Ascending aorta (tissue), 2 donors: ENCODE data around the gene MYBBP1A. TPM values are rescaled to one million over a fixed set of nuclear protein-coding genes. Genes with fewer than 3 reads are reported as not detected.

ENCODE experiments used
- DNase-seq, 2 donors: peaks; one replicate each; pipeline ENCODE4 v3.0.0-alpha.2; 2019; ENCODE audit warnings: low spot score in 2 of 2
- H3K27ac ChIP-seq, 2 donors: fragments of 200-600 bp; sonication (generic); one replicate each; pipeline ENCODE4 v1.5.1; 2016 to 2017; ENCODE audit warnings: mild to moderate bottlenecking in 1 of 2
- H3K27me3 ChIP-seq: fragments of 200-600 bp; sonication (generic); one replicate; pipeline ENCODE4 v1.5.1; 2017
- H3K36me3 ChIP-seq, 2 donors: fragments of 200-600 bp; sonication (generic); one replicate each; pipeline ENCODE4 v1.5.1; 2016
- H3K4me1 ChIP-seq, 2 donors: fragments of 200-600 bp; sonication (generic); one replicate each; pipeline ENCODE4 v1.5.1; 2016 to 2017; ENCODE audit warnings: mild to moderate bottlenecking in 1 of 2
- H3K4me3 ChIP-seq, 2 donors: fragments of 200-600 bp; sonication (generic); one replicate each; pipeline ENCODE4 v1.5.1; 2016 to 2017; ENCODE audit warnings: mild to moderate bottlenecking in 1 of 2
- H3K9me3 ChIP-seq, 2 donors: fragments of 200-600 bp; sonication (generic); one replicate each; pipeline ENCODE4 v1.5.1; 2016
- CTCF ChIP-seq, 3 experiments: fragments of 200-600 bp in 2 of 3; fragments of 450-650 bp in 1 of 3; sonication (generic) in 2 of 3; IDR thresholded peaks; one replicate each; pipeline ENCODE4 v1.5.1; 2016 to 2019; ENCODE audit warnings: antibody characterized with exemption in 3 of 3, mild to moderate bottlenecking in 1 of 3, moderate library complexity in 1 of 3
- intact Hi-C: fragments of 100-400 bp; cut with DNase I; formaldehyde crosslinking; loops from one replicate; pipeline ENCODE4 v1.15.1; 2023
- total RNA-seq: library from RNA; depleted of rRNA; stranded (reverse); fragments of >200 nt; gene quantifications from one replicate; pipeline ENCODE4 v1.1.0, GENCODE V29; 2016

Gene MYBBP1A
- total RNA-seq, 1 donor from 2014 or later, result 94.5 TPM

- Histone ChIP-seq H3K4me3 (no peak overlapping the region), H3K27ac (no peak overlapping the region), H3K4me1 (no peaks in the 10 kb centered on the region), H3K36me3 (no peaks in the 10 kb centered on the region), H3K27me3 (no peaks in the 10 kb centered on the region), H3K9me3 (no peaks in the 10 kb centered on the region)
- no peak for DNase-seq
- peak in 1 of 3 experiments; percentile 17 for TF ChIP-seq CTCF (IDR thresholded peaks at IDR 0.05)
- intact Hi-C loops, result no loop called here
Observed at GRCh38 chr17:4594931-4595684, 39.9 kb upstream of the MYBBP1A start.

- H3K36me3 ChIP-seq, result no peaks in the 10 kb centered on the region
- no peak overlapping the region for H3K27ac ChIP-seq
- H3K4me1 ChIP-seq, result no peaks in the 10 kb centered on the region
- H3K27me3 ChIP-seq, result no peaks in the 10 kb centered on the region
- H3K4me3 ChIP-seq, result no peak overlapping the region
- intact Hi-C loops, result no loop called here
- TF ChIP-seq CTCF (IDR thresholded peaks at IDR 0.05), result no peak
- H3K9me3 ChIP-seq, result no peaks in the 10 kb centered on the region
- DNase-seq, result no peak
Observed at GRCh38 chr17:4594406-4594805, 39.2 kb upstream of the MYBBP1A start.

GRCh38 chr17:4593021-4593421 is 37.8 kb upstream of the MYBBP1A start:
- Histone ChIP-seq H3K9me3 (no peaks in the 10 kb centered on the region), H3K4me1 (no peaks in the 10 kb centered on the region), H3K36me3 (no peaks in the 10 kb centered on the region), H3K27ac (no peak overlapping the region), H3K4me3 (no peak overlapping the region), H3K27me3 (no peaks in the 10 kb centered on the region)
- intact Hi-C loops, result no loop called here
- no peak for DNase-seq
- no peak for TF ChIP-seq CTCF (IDR thresholded peaks at IDR 0.05)

- no peak for DNase-seq
- no peaks in the 10 kb centered on the region for H3K36me3 ChIP-seq
Observed at GRCh38 chr17:4592240-4593005, 37.2 kb upstream of the MYBBP1A start.

GRCh38 chr17:4591529-4591928 is 36.3 kb upstream of the MYBBP1A start:
- Histone ChIP-seq H3K4me3 (no peak overlapping the region), H3K27ac (no peak overlapping the region), H3K27me3 (no peaks in the 10 kb centered on the region), H3K9me3 (no peaks in the 10 kb centered on the region), H3K36me3 (no peaks in the 10 kb centered on the region), H3K4me1 (no peaks in the 10 kb centered on the region)
- DNase-seq, result no peak
- TF ChIP-seq CTCF (IDR thresholded peaks at IDR 0.05), result no peak
- intact Hi-C loops, result no loop called here

More at GRCh38 chr17:4592240-4593005, 37.2 kb upstream of the MYBBP1A start:
- Histone ChIP-seq H3K27ac (no peak overlapping the region), H3K4me3 (no peak overlapping the region), H3K27me3 (no peaks in the 10 kb centered on the region), H3K9me3 (no peaks in the 10 kb centered on the region), H3K4me1 (no peaks in the 10 kb centered on the region)
- TF ChIP-seq CTCF (IDR thresholded peaks at IDR 0.05), result no peak
- intact Hi-C loops, result no loop called here
